Activated T-helper 2 cell treated with anti-CD3 and anti-CD28 coated beads, Interferon-gamma antibody, Interleukin-2, Interleukin-4, amounts not matched to agents 10 μg/mL and 5 μg/mL and 100 μg/mL, durations not matched to agents 14 hours and 24 hours and 36 hours (primary cell): ENCODE measurements around the gene PDCD11. TPM values are rescaled to one million over a fixed set of nuclear protein-coding genes. Genes with fewer than 3 reads are reported as not detected.

Source experiments
- DNase-seq: peaks from one replicate; pipeline ENCODE4 v3.0.0; 2021; ENCODE audit warnings: low spot score
- H3K27ac Mint-ChIP-seq: one replicate; pipeline ENCODE4 v1.8.0; 2021; ENCODE audit warnings: mixed read lengths
- H3K27me3 Mint-ChIP-seq: one replicate; pipeline ENCODE4 v1.8.0; 2021; ENCODE audit warnings: low read depth, mixed read lengths
- H3K36me3 Mint-ChIP-seq: one replicate; pipeline ENCODE4 v1.8.0; 2021; ENCODE audit warnings: low read depth, mixed read lengths
- H3K4me1 Mint-ChIP-seq: one replicate; pipeline ENCODE4 v1.8.0; 2021; ENCODE audit warnings: low read depth, mixed read lengths
- H3K4me3 Mint-ChIP-seq: one replicate; pipeline ENCODE4 v1.8.0; 2021; ENCODE audit warnings: low read depth, mild to moderate bottlenecking, moderate library complexity, mixed read lengths
- H3K9me3 Mint-ChIP-seq: one replicate; pipeline ENCODE4 v1.8.0; 2021; ENCODE audit warnings: mixed read lengths
- intact Hi-C: fragments of 100-400 bp; cut with micrococcal nuclease; formaldehyde crosslinking; loops from one replicate; pipeline ENCODE4 v1.15.1; 2023
- total RNA-seq: library from RNA; stranded (reverse); gene quantifications from 2 replicates; pipeline ENCODE4 v1.2.3, GENCODE V29; 2022

PDCD11 gene
- total RNA-seq, 1 donor from 2014 or later, result 79.4 TPM

DNA sequence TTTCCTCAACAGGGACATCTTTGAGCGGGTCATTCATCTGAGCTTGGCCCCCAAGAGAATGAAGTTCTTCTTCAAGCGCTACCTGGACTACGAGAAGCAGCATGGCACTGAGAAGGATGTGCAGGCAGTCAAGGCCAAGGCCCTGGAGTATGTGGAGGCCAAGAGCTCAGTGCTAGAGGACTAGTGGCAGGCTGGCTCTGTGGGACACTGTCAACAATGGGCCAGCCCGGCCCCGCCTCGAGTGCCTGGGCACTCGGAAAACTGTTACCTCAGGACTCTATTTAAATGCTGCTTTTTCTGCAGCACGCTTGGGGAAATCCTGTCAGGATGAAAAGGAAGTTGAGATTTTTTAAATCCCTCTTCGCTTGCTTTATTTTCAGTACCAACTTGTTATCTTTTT lies 48.9 kb downstream of the PDCD11 start:
- H3K27me3 Mint-ChIP-seq, result no peaks in the 10 kb centered on the region
- intact Hi-C loops, result no loop called here
- peaks cover 82% of the 10 kb centered on the region for H3K36me3 Mint-ChIP-seq
- no peak overlapping the region for H3K27ac Mint-ChIP-seq
- no peak for DNase-seq
- H3K4me1 Mint-ChIP-seq, result peaks cover 30% of the 10 kb centered on the region
- H3K4me3 Mint-ChIP-seq, result no peak overlapping the region
- H3K9me3 Mint-ChIP-seq, result no peaks in the 10 kb centered on the region

DNA sequence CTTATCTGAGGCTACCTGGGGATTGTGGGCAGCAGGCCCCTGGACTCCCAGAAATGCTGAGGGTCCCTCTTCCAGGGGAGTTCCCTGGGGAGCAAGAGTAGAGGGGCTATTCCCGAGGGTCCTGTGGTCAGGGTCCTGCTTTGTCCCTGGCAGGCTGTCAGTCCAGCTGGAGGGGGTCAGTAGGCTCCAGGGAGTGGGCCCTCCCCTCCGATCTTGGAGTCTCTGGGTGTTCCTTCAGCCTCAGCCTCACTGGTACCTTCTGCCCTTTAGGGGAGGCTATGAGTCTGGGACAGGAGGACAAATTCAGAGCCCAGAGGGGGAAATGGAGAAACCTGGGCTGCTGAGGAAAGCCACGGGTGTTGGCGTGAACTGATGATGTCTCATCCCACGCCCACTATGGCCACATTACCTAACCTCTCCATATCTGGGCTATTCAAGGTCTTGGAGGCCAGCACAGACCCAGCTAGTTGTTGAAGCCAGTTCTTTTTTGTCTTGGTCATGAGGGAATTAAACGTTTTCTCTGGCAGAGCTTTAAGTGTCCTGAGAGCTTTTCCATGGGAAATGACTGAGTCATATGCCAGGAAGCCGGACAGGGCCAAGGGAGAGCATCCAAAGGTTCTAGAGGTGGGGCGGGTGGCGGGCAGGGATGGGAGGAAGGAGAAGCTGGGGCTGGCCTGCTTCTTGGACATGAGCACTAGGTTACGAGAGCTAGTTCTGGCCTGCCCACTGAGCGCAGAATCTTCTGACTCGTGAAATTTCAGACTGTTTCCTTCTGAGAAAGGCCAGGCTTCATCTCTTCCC lies 49.5 kb downstream of the PDCD11 start:
- no peaks in the 10 kb centered on the region for H3K9me3 Mint-ChIP-seq
- peaks cover 83% of the 10 kb centered on the region for H3K36me3 Mint-ChIP-seq
- no peak overlapping the region for H3K27ac Mint-ChIP-seq
- no peak for DNase-seq
- intact Hi-C loops, result no loop called here
- no peaks in the 10 kb centered on the region for H3K27me3 Mint-ChIP-seq
- no peak overlapping the region for H3K4me3 Mint-ChIP-seq
- peaks cover 36% of the 10 kb centered on the region for H3K4me1 Mint-ChIP-seq

DNA sequence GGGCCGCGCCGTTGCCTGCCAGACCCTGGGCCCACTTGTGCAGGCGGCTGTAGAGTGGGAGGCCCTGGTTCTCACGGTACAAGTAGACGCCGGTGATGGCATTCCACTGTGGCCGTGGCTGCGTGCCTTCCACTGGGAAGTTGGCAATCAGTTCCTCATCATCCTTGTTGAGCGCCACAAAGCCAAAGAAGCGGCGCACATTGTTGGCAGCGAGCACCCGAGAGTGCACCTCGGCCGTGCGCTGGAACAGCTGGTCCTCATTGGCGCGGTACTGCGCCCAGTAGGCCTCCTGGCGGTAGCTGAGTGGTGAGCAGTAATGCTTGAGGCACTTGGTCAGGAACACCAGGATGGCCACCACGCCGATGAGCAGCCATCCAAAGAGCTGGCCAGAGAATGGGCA lies 50.8 kb downstream of the PDCD11 start:
- intact Hi-C loops, result no loop called here
- Mint-ChIP-seq H3K9me3 (no peaks in the 10 kb centered on the region), H3K36me3 (peaks cover 83% of the 10 kb centered on the region), H3K27me3 (no peaks in the 10 kb centered on the region), H3K27ac (no peak overlapping the region), H3K4me3 (no peak overlapping the region), H3K4me1 (peaks cover 41% of the 10 kb centered on the region)
- no peak for DNase-seq

DNA sequence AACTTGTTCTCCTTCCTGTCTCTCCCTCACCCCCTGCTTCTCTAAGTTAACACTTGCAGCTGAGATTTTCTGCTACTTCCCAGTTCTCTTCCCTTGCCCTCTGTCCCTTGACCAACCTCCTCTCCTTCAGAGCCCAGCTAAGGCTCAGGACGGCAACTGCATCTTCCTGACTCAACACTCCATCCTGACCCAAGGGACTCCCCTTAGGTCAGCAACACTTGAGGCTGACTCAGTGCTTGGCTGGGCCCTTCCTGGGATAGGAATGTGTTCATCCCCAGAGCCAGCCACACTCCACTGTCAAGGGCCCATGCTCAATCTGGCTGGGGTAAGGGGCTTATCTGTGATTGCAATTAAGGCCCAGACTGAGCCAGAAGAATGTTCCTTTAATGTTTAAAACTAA lies 52.3 kb downstream of the PDCD11 start:
- intact Hi-C loops, result no loop called here
- Mint-ChIP-seq H3K4me1 (peaks cover 53% of the 10 kb centered on the region), H3K4me3 (peak overlapping the region; percentile 52), H3K9me3 (no peaks in the 10 kb centered on the region), H3K36me3 (peaks cover 70% of the 10 kb centered on the region), H3K27ac (peak overlapping the region; percentile 78), H3K27me3 (no peaks in the 10 kb centered on the region)
- DNase-seq, result no peak

DNA sequence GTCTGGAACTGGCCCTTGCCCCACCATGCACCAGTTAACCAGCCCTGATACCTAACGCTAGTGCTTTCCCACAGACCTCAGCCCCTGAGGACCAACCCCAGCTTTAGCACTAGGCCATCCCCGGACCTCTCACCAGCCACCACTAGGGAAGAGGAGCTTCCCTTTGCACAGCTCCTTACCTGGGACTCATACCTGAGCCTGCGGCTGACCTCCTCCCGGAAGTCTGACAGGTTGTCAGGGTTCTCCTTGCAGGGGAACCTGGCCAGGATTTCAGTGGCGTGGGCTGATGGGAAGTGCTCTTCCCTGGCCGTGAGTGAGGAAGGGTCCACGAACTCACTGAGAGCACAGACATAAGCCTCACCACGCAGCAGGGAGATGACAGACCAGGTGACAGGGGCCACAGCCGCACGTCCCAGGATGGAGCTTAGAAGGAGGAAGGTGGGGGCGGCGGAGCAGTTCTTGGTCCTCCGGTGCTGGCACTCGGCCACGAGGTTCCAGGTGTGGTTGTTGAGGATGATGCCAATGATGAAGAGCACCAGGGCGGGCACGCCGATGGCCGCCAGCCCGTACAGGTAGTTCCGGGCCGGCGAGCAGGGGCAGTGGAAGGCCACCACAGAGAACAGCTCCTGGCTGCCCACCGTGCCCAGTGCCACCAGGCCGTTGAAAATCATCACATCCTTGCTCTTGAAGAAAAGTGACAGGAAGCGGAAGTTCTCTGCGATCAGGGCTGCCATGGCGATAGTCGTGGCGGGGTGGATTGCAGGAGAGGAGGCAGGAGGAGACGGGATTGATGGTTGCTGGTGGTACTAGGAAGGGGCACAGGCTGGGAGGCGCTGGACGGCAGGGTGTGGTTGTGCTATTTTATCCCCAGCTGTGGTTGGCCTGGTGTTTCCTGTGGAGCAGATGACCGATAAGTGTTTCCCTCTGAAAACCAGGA lies 53.0 kb downstream of the PDCD11 start:
- Mint-ChIP-seq H3K9me3 (no peaks in the 10 kb centered on the region), H3K4me3 (peak overlapping the region; percentile 91), H3K4me1 (peaks cover 54% of the 10 kb centered on the region), H3K27me3 (no peaks in the 10 kb centered on the region), H3K36me3 (peaks cover 63% of the 10 kb centered on the region), H3K27ac (peak overlapping the region; percentile 51)
- intact Hi-C loops, result no loop called here
- no peak for DNase-seq

DNA sequence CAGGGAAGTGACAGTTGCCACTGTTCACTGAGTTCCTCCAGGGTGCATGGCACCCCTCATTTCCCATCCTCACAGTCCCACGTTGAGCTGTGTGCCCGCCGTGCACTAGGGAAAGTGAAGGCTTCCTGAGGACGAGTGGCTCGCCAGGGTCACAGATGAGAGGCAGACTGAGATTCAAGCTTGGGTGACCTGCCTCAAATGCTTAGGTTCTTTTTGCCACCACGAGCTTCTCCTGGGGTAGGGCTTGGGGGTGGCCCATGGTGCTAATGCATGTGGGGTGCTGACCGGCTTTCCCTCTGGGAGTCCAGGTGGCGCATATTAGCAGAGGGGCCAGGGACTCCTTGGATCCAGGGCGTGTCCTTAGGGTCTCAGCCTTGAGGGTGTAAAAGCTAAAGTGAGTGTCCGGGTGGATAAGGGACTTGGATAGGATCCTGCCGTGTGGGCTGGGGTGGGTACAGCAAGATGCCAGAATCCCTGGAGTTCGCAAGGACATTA lies 53.8 kb downstream of the PDCD11 start:
- no peaks in the 10 kb centered on the region for H3K9me3 Mint-ChIP-seq
- H3K4me1 Mint-ChIP-seq, result peaks cover 54% of the 10 kb centered on the region
- no peaks in the 10 kb centered on the region for H3K27me3 Mint-ChIP-seq
- intact Hi-C loops, result no loop called here
- peaks cover 55% of the 10 kb centered on the region for H3K36me3 Mint-ChIP-seq
- H3K4me3 Mint-ChIP-seq, result peak overlapping the region; percentile 91
- H3K27ac Mint-ChIP-seq, result peak overlapping the region; percentile 79
- no peak for DNase-seq

DNA sequence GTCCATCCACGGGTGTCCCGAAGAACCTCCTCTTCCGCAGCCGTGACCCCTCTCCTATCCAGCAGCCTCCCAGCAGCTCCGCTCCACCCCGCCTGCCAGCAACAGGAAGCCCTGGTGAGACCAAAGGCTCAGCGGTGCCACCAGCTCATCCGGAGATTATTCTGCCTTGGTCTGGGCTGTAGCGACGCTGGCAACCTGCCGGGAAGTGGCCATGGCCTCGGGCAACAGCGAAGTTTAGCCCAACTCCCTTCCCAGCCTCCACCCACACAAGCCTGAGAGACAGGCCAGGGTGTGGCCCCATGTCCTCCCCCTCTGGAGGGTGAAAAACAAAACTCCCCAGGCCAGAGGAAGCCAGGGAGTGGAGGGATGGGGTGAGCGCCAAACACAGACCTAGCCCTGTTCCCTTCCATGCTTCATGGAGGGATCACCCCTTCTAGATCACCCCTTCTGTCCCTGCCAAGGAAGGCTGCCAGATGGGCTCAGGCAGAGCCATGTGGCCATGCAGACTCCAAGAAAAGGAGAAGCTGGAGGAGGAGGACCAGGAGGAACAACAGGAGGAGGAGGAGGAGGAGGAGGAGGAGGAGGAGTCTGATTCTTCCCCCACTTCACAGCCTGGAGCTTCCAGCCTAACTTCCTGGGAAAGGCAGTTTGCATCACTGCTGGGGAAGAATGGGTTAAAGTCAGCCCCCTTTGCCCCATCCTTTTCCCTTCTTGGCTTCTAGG lies 54.8 kb downstream of the PDCD11 start:
- H3K4me3 Mint-ChIP-seq, result peak overlapping the region; percentile 91
- DNase-seq, result peak; percentile 37
- no peaks in the 10 kb centered on the region for H3K9me3 Mint-ChIP-seq
- no peaks in the 10 kb centered on the region for H3K27me3 Mint-ChIP-seq
- H3K36me3 Mint-ChIP-seq, result peaks cover 45% of the 10 kb centered on the region
- intact Hi-C loops, result loop anchor here (1.0 kb wide), 1 partner anchor 20 kb away; no protein-coding TSS in a partner anchor
- H3K27ac Mint-ChIP-seq, result peak overlapping the region; percentile 79
- peaks cover 47% of the 10 kb centered on the region for H3K4me1 Mint-ChIP-seq

DNA sequence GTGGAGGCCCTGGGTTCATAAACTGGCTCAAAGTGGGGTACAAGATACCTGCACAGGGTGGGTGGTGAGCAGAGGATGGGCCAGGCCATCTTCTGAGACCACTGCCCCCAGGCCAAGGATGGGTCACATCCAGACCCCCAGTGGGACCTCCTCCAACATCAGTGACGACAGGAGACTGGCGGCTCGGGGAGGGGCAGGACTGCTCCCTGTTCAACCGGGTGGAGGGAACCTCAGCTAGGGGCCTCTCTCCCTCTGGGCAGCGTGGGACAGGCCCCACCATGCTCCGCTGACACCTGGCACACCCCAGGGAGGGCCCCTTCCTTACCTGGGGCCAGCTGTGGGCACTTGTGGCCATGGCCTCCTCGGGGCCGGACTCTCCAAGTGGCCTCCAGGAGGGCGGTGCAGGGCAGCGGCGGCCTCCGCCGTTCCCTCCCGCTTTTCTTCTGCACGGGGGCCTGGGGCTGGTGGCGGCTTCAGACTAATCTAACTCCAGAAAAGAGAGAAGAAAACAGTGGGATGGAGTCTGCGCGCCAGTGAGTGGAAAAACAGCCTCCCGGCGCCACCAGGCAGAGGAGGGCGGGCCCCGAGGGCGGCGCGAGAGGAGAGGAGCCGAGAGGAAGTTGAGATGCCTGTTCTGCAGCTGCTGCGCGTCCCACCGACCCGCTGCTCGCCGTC lies 55.5 kb downstream of the PDCD11 start, which contains the start of gene CALHM2:
CALHM2 (minus strand) TSS at position 540 of the 675 bp plus-strand sequence. CDS start 2,429 bp downstream, outside the sequence.
- peaks cover 45% of the 10 kb centered on the region for H3K4me1 Mint-ChIP-seq
- H3K9me3 Mint-ChIP-seq, result no peaks in the 10 kb centered on the region
- no peaks in the 10 kb centered on the region for H3K27me3 Mint-ChIP-seq
- H3K36me3 Mint-ChIP-seq, result peaks cover 39% of the 10 kb centered on the region
- H3K4me3 Mint-ChIP-seq, result peak within 1 kb of the TSS; percentile 91
- intact Hi-C loops, result loop anchor here (1.0 to 2.0 kb wide), 2 partner anchors 19 to 31 kb away; no protein-coding TSS in a partner anchor
- H3K27ac Mint-ChIP-seq, result peak within 1 kb of the TSS; percentile 79
- peak; percentile 46 for DNase-seq

DNA sequence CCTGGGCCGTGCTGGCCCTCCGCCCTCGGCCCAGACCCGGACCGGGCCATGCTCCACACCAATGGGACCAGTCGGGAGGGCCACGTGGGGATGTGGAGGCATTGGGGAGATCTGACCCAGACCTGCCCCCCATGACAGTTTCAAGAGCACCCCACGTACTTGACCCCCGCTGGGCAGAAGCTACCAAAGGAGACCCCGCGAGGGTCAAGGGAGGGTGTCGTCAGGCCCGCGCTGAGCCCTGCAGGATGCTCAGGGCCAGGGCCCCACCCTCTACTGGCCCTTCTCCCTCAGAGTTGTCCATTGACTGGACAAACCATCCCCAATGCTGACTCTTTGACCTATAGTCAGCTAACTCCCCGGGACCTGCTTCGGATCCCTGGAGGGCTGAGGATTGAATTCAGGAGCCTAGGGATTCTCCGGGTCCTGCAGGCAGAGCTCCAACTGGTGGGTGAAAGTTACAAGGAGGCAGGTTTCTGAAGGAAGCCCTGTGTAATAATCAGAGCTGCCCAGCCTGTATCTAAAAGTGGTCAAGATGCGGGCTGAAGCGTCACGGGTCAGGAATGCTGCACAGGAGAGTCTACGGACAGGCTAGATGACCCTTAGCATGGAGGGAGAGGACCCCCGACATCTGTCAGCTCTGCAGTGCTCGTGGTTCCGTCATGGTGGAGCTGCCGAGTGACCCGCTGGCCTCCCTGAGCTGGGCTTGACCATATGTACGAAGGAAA lies 56.2 kb downstream of the PDCD11 start:
- DNase-seq, result no peak
- peaks cover 47% of the 10 kb centered on the region for H3K4me1 Mint-ChIP-seq

DNA sequence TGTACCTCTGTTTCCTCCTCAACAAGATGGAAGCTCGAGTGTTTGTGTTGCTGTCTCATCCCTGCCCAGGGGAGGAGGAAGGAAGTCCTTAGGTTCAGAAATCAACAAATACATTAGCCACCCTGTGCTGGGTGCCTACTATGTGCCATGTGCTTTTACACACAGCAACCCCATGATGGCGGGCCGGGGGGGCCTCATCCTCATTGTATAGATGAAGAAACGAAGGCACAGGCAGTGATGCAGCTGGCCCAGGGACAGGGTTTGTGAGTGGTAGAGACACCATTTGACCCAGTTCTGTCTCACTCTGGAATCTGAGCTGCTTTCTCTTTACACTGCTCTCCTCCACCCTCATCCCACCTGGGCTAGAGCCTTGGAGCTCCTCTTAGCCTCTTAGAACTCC lies 57.6 kb downstream of the PDCD11 start:
- no peaks in the 10 kb centered on the region for H3K27me3 Mint-ChIP-seq
- DNase-seq, result no peak
- no peaks in the 10 kb centered on the region for H3K9me3 Mint-ChIP-seq
- H3K36me3 Mint-ChIP-seq, result peaks cover 22% of the 10 kb centered on the region
- peak overlapping the region; percentile 66 for H3K4me3 Mint-ChIP-seq
- peaks cover 39% of the 10 kb centered on the region for H3K4me1 Mint-ChIP-seq
- intact Hi-C loops, result no loop called here
- H3K27ac Mint-ChIP-seq, result no peak overlapping the region

More for the DNA sequence above, 56.2 kb downstream of the PDCD11 start:
- Mint-ChIP-seq H3K9me3 (no peaks in the 10 kb centered on the region), H3K4me3 (peak overlapping the region; percentile 91), H3K27me3 (no peaks in the 10 kb centered on the region), H3K36me3 (peaks cover 32% of the 10 kb centered on the region), H3K27ac (peak overlapping the region; percentile 68)
- intact Hi-C loops, result loop anchor here (2.0 kb wide), 1 partner anchor 30 kb away; no protein-coding TSS in a partner anchor

DNA sequence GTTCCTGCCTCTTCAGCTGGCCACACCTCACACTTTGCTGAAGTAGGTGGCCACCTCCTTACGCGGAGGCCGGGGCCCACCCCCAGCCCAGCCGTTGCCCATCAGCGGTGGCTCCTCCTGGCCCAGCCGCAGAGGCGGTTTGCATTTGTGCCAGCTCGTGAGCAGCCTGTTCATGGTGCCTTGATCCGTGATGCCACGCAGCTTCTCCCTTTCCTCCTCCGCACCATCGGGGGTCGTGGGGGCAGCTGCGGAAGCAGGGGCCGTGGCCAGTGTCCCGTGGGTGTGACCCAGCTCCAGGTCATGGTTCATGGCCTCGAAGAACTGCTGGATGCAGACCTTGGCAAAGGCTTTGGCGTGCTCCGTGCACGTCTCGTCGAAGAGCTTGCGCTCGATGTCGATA lies 58.8 kb downstream of the PDCD11 start:
- no peak overlapping the region for H3K4me3 Mint-ChIP-seq
- DNase-seq, result no peak
- intact Hi-C loops, result no loop called here
- peaks cover 12% of the 10 kb centered on the region for H3K36me3 Mint-ChIP-seq
- H3K4me1 Mint-ChIP-seq, result peaks cover 36% of the 10 kb centered on the region
- H3K27ac Mint-ChIP-seq, result no peak overlapping the region
- H3K27me3 Mint-ChIP-seq, result no peaks in the 10 kb centered on the region
- no peaks in the 10 kb centered on the region for H3K9me3 Mint-ChIP-seq
